ENCODE data around the gene POU3F1.

GRCh38 chr1:38013227-38013622, 33.4 kb downstream of the POU3F1 start:
- TF ChIP-seq CTCF (IDR thresholded peaks at IDR 0.05; ENCODE audit: insufficient read depth, low read length) (no peak), GABPA (IDR thresholded peaks at IDR 0.05; ENCODE audit: low read depth) (no peak)
